GM21390 (cell line): ENCODE data around the gene KCNJ11.
A peak's percentile ranks its signal among the peaks of the same experiment; 100 is the strongest.

ENCODE experiments used
- ATAC-seq: cut with Tn5 transposase; IDR thresholded peaks from one replicate; pipeline ENCODE4 v1.9.1; 2021; ENCODE audit not compliant: unreplicated experiment

KCNJ11 gene

DNA sequence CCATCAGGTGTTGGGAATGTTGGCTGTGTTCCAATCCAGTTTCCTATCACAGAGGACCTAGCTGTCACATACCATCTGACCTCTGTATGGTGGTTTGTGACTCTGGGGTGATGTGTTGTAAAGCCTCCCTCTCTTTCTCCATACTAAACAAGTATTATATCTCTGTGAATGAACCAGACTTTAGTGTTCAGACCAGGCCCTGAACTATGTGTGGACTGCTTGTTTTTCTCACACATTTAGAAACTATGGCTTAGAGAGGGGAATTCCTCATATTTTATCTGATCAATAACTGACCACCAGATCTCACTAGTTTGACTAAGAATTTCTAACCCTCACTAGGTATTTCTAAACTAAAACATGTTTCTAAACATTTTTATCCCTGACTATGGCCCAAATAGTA, 19.4 kb downstream of the KCNJ11 start:
- no peak for ATAC-seq

DNA sequence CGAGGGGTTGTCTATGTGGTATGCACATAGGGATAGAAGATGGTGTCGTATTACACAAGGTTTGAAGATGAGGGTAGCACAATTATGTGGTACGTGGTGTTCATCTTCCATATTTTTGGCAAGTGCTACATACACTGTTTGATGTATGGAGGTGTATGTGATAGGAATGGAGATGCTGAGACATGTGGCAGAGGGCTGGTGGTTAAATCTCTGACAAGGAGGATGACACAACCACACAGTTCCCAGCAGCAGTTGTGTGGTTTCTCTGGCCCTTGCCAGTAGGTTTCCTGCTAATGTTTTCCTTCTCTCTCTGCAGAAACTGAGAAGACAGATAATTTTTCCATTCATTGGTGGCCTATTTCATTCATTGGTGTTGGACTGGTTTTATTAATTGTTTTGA, 19.9 kb downstream of the KCNJ11 start:
- ATAC-seq, result no peak

GRCh38 chr11:17366495-17366894, 22.0 kb downstream of the KCNJ11 start:
- ATAC-seq, result no peak

DNA sequence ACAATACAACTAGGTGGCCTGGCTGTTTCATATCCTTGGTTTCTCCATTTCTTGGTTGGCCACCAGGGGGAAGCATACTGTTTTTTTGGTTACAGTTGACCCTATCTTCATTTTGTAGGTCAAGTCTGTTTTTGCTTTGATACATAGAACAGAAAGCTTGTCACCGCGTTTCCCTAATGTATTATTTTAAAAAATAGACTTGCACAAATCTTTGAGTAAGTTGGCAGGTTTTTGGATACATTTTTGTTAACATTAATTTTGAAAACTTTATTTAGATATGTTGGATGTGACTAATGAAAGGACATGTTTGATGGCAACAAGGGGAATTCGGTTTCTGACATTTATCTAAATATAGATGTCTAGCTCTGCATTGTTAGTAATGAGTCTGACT, 33.9 kb downstream of the KCNJ11 start:
- peak; percentile 46 for ATAC-seq

DNA sequence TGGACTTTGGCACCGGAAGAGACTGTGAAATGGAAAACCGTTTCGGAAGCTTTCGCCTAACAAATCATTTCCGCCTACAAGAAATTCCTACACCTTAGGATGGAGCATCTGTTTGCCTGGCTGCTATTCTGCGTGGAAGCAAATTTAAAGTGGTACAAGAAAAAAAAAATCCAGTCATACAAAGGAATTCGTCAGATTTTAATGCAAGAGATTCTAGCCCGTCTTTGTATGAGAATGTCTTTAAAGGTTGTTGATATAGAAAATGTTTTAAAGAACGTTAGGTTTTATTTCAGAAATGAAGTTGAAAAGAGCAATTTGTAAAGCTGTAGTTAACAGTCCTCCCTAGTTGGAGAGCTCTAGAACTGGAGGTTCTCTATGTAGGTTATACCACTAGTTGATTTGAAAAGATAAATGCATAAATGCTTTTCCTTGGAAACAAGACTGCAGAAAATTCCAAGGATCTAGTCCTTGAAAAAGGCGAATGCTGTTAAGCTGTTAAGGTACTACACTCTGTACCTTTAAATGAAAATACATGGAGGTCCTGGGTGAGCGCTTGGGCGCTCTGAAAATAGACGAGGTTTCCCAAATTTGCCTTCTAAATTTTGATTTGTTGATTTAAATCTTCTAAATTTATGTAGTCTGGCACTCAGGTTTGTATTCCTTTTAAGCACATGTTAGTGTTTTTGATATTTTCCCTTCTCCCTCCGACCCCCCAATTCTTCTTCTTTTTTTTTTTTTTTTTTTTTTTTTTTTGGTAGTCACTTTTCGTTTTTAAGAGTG, 34.4 kb downstream of the KCNJ11 start:
- ATAC-seq, result no peak

DNA sequence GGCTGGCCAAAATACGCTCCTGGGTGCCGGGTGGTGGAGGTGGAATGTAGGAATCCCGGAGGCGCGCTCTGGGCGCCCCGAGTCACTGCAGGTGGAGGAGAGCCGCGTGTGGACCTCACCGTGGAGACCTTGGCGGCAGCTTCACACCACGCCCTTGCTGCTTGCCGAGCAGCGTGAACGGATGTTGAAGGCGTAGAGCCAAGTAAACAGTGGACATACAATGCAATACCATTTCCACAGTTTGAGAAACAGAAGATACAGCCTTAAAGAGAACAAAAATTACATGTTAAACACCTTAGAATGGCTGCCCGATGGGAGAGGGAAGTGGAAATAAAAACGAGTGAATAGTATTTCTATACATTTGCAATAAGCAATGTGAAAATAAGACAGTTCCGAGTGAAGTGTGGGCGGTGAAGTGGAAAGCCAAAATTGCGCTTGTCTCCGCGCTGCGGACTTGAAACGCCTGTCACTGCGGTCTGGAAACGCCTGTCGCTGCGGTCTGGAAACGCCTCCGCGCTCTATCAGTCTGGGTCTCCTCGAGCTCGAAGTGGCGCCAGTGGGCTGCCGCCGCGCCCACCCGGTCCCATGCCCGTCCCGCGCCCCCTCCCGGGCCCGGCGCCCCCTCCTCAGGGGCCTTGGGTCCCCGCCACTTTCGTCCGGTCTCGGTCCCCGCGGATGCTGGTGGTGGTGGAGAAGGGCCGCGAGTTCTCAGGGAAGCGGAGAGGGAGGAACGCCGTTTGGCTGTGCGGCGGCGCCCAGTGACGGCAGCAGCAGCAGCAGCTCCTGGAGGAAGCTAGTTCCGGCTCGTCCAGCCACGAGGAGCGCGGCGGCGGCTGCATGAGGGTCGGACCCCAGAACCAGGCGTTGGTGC, 35.3 kb downstream of the KCNJ11 start:
- ATAC-seq, result peak; percentile 47

DNA sequence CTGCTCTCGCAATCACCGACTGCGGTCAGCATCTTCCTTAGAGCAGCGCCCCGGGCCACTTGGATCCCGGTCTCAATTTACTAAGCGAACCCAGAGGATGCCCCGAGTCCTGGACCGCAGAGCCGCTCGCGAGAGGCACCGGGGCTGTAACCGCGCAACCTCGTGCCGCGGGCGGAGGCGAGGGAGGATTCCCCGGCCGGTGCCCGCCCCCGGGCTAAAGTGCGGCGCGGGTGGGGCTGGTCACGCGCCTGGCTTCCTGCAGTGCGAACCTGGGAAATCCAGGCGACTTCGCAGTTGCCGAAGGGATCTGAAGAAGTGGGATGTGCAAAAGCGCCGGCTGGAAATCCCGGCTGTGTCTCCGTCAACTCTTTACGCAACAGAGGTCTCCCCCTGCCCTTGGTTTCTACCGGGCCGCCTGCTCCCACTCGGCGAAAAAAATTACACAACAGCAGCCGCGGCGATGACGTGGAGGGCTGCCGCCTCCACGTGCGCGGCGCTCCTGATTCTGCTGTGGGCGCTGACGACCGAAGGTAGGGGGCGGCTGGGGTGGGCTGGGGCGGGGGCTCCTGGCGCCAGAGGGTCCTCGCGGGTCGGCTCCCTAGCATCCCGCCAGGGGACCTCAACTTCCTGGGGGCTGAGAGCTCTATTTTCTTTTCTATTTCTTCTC, 36.8 kb downstream of the KCNJ11 start, which contains the start of gene NCR3LG1:
Gene NCR3LG1, plus strand, starts transcription at position 291 of the 667 bp plus-strand sequence. Its CDS starts 170 bp downstream, at position 461.
- ATAC-seq, result no peak

- ATAC-seq, result no peak
Observed at GRCh38 chr11:17351172-17351509, 37.3 kb downstream of the KCNJ11 start.

- ATAC-seq, result no peak
Observed at GRCh38 chr11:17350455-17351171, 37.8 kb downstream of the KCNJ11 start.

- no peak for ATAC-seq
Observed at GRCh38 chr11:17347676-17348075, 40.8 kb downstream of the KCNJ11 start.

DNA sequence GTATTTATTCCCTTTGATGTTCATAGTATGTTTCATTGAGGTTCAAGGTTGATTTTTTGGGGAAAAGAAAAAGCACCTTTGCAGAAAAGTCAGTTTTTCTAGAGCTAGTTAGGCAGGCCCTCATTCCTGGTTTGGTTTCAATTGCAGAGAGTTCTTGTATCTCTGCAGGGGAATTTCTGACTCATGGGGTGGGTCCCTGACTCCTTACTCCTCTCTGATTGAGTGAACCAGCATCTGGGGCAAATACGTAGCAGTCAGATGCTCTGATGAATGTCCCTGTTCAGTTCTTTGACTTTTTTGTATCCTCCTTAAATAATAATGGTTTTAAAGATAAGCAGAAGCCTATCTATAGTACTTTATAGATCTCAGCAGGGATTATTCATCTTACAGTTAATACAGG, 44.6 kb downstream of the KCNJ11 start:
- no peak for ATAC-seq

- no peak for ATAC-seq
Observed at GRCh38 chr11:17343257-17343656, 45.2 kb downstream of the KCNJ11 start.
